ENCODE data around the gene KCNQ2.

DNA sequence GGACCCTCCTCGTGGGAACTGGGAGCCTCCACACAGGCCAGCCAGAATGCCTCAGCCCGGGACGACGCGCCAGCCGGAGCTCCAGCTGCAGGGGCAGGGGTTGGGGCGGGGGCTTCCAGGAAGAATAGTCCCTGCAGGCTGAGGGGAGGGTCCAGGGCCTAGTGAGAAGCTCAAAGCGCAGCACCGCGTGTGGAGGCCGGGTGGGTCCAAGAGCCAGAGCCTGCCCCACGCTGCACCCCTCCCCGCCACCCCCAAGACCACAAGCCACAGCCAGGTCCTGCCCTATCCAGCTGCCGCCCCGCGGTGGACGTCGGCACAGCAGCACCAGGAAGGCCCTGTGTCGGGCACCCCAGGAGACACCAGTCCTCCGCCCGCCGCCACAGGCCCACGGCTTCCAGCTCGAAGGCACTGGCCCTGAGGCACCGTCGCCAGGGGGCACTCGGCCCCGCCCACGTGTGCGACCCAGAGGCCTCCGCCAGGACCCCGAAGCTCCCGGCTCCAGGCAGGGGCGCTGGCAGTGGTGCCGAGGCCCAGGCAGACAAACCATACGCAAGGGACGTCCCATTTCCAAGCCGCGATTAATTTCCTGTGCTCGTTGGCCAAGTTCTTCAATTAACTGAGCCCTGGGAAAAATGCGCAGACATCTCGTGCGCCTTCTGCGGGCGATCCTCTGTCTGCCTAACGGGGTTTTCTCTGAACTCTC lies 19.5 kb downstream of the KCNQ2 start:
- TF ChIP-seq, protein P1, sequence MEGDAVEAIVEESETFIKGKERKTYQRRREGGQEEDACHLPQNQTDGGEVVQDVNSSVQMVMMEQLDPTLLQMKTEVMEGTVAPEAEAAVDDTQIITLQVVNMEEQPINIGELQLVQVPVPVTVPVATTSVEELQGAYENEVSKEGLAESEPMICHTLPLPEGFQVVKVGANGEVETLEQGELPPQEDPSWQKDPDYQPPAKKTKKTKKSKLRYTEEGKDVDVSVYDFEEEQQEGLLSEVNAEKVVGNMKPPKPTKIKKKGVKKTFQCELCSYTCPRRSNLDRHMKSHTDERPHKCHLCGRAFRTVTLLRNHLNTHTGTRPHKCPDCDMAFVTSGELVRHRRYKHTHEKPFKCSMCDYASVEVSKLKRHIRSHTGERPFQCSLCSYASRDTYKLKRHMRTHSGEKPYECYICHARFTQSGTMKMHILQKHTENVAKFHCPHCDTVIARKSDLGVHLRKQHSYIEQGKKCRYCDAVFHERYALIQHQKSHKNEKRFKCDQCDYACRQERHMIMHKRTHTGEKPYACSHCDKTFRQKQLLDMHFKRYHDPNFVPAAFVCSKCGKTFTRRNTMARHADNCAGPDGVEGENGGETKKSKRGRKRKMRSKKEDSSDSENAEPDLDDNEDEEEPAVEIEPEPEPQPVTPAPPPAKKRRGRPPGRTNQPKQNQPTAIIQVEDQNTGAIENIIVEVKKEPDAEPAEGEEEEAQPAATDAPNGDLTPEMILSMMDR (IDR thresholded peaks at IDR 0.05), result no peak
- TF ChIP-seq POLR2A (IDR thresholded peaks at IDR 0.05), result no peak
